OCI-M2 (cell line): ENCODE results near the gene AKAP13.

Source experiments
- DNase-seq: peaks from one replicate; lab custom pipeline; 2025; ENCODE audit not compliant: unreplicated experiment; lab: John Stamatoyannopoulos, UW

Gene AKAP13

GRCh38 chr15:85498471-85498870, 118.1 kb downstream of the AKAP13 start:
- DNase-seq = no peak

DNA sequence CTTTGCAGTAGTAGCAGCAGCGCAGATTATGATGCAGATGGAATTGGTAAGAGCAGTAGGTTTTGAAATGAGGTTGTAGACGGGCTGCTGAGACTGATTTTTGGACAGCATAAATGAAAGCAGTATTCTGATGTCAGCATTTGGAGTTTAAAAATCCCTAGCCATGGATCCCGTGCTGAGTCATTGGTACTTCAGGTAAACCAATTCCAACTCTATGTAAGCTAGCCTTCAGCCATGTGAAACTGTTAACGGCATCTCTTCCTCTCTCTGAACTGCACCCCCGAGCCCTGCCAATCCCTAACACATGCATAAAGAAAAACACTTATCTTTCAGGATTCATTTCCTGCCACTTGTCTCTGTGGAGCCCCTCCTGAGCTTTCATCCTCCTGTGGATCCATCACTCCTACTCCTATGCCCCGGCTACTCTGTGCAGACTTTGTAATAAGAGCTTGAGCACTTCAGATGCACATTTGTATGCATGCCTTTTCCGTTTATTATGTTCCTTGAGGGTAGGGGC, 119.0 kb downstream of the AKAP13 start:
- no peak for DNase-seq

DNA sequence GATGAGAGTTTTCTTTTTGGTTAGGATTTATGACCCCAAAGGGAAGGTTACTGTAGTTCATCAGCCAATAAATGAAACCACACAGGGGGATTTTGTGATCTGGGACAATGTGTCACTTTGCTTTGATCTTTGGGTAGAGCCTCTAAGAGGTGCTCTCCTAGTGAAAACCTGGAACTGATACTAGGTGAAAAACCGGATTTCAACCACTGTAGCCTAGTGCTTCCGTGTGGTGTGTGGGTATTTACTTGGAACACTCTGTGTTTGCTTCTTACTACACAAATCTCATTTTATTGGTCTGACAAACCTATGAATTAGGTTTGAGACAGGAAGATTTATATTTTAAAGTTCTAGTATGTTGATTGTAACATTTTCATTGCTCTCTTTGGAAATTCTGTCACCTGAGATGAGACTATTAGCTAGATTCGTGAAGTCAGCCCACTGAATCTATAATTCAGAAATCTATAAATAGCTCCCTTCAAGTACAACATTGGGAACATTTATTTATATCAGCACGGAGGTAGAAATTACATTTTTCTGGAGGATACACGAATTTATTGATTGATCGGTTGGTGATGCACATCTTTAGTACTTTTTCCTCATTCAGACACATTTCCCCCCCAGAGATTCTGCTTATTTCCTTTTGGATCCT, 119.8 kb downstream of the AKAP13 start:
- DNase-seq = no peak

DNA sequence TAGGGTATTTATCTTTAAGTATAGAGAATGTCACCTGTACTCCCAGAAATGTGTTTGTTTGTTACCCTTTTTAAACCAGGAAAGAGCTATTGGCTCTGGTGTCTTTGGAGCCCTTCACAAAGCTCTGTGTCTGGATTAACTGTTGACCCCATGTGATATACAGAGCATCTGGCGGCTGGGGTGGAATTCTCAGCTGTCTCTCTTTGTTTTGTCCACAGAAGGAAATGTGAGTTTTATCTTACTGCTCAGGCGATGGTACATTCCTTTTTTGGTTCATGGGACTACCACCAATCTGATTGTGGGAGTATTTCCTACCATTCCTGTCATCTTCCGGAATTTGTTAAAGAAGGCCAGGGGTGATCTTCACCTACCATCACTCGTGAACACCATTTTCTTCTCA, 120.3 kb downstream of the AKAP13 start:
- DNase-seq = no peak

DNA sequence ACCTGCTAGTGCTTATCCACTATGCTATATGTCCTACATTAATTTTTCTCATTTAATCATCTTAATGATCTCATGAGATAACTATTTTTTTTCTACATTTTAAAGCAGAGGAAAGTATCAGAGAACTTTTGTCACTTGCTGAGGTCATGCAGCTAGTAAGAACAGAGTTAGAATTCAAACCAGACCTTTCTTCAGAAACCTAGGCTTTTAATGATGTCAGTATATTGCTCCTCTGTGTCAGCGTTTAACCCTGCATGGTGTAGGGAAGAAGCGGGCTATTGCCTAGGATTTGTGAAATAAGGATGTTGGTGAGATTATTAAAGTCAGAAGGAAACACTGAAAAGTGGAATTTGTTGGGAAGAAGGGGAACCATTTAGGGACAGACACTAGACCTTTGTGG, 121.2 kb downstream of the AKAP13 start:
- no peak for DNase-seq

GRCh38 chr15:85503151-85503799, 122.9 kb downstream of the AKAP13 start:
- no peak for DNase-seq

DNA sequence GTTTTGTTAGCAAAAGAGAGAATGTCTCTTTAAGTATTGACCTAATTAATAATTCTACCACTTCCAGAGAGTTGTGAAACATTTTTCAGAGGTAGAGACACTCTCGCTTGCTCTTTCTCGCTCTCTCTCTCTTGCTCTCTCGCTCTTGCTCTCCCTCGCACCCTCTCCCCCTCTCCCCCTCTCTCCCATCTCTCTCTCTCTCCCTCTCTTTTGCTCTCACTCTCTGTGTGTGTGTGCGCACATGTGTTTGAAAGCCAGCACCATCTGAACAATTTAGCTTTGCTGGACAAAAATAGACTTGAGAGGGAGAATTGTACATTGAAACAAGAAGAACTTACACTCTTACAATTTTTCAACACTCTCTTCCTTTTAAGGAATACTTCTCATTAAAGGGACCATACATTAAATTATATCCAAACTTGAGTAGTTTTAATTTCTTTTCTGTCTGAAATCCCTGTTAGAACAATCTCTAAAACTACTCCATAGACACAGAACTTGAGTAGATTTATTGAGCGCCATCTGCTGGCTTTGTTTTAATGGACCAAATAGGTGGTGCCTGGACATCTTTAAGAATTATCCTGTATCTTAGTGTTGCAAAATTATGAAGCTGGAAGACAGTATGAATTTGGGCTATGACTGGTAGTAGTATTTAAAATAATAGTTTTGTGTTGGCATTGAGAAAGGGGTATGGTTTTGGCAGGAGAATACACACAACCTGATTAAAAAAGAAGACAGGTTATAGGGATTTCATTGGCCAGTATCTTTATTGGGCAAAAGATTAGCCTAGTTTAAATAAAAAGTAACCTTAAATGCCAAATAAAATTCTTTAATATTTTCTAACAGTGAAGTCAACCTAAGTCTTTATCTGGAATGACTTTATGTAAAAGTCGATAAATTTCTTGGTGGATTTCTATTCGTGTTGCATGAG, 124.6 kb downstream of the AKAP13 start:
- no peak for DNase-seq

DNA sequence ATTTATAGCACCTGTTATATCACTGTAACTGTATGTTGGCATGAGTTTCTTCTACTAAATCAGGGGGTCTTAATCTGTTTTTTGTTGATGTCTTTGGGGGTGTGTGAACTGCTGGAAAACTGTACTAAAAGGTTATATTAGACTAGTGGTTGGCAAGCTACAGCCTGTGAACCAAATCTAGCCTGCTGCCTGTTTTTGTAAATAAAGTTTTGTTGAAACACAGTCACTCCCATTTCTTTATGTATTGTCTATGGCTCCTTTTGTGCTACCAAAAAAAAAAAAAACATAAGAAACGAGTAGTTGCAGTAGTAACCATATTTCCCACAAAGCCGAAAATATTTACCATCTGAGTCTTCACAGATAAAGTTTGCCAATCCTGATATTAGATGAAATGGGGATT, 126.7 kb downstream of the AKAP13 start:
- DNase-seq = no peak

GRCh38 chr15:85509973-85510372, 129.6 kb downstream of the AKAP13 start:
- no peak for DNase-seq

GRCh38 chr15:85514413-85514812, 134.0 kb downstream of the AKAP13 start:
- no peak for DNase-seq

- no peak for DNase-seq
Measured at GRCh38 chr15:85515212-85515611, 134.8 kb downstream of the AKAP13 start.

DNA sequence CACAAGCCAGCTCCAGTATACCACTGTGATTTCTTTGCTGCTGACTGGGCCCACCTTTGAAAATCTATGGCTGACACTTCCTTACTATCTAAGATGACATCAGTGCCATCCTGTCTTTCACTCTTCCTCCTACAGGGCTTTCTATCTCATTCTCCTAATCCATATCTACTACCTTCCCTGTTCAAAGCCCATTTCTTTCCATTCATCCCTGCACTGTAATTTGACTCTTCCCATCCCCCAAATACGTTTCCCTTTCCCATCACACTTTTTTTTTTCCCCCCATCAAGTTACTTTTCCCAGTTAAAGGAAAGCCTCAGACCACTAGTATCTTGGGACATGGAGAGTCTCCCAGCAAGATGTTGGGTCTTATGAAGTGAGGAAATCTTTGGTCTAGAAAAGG, 136.7 kb downstream of the AKAP13 start:
- DNase-seq = no peak

- DNase-seq = no peak
Measured at GRCh38 chr15:85518979-85519761, 138.8 kb downstream of the AKAP13 start.

GRCh38 chr15:85520650-85521049, 140.2 kb downstream of the AKAP13 start:
- DNase-seq = no peak

- no peak for DNase-seq
Measured at GRCh38 chr15:85523530-85523929, 143.1 kb downstream of the AKAP13 start.

DNA sequence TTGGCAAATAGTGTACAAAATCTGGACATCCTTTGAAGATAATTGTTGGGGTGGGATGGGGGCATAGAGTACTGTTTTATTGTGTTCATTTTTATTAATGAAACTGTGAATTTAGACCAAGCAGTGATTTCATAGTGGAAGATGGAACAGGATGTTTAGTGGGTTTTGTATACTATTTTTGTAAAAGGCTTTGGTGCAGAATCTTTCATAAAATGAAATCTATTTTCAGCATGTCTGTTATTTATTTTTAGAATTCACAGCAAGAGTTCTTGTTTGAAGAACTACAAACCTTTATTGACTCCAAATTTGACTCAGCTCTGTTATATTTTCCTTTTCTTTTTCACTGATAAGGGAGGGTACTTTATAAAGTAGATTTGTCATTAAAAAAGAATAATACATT, 145.4 kb downstream of the AKAP13 start:
- DNase-seq = no peak

GRCh38 chr15:85527895-85528294, 147.5 kb downstream of the AKAP13 start:
- DNase-seq = no peak

DNA sequence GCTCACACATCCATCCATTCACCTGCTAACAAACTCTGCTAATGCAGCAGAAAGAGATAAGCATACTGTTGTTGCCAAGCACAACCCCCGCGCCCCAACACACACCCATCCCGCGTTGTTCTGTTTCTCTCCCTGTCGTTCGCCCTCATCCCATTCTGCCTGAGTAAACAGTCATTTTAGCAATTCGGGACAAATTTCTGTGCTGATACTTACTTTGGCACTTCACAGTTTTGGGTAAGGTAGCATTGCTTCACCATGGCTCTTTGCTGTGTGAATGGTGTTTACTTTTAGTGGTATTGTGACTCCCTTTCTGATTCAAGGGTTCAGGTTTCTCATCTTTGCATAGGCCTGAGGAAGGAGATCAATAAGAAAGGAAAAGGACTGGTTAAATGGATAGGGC, 149.7 kb downstream of the AKAP13 start:
- no peak for DNase-seq

DNA sequence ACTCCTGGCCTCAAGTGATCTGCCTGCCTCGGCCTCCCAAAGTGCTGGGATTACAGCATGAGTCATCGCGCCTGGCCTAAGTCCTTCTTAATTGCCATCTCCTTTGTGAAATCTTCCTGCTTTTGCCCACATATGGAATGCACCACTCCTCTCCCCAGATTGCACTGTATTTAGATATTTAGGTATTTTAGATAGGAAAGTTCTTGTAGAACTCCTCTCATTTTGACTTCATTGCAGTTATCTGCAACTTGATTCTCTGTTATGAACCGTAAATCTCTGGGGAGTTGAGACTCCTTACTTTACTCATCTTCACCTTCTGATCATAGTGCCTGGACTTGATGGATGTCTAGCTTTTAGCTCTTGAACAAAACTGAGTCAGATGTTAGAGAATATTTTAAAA, 150.7 kb downstream of the AKAP13 start:
- DNase-seq = no peak

DNA sequence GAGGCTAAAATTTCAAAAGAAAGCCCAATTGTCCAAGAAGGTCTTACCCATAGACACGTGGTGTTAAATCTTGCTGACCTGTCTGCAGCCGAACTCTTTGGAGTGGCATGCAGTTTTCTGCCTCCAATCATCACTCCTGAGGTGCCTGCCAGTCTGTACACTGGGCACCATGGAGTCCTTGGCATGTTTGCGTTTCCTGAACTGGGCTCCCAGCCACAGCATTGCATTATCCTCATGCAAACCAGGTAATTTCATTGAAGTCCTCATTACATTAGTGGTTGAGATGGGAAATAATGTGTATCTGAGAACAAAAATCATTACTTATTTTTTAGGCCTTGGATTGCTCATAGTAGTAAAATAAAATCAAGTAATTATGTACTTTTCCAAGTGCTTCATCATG, 152.3 kb downstream of the AKAP13 start:
- no peak for DNase-seq

GRCh38 chr15:85534031-85534430, 153.6 kb downstream of the AKAP13 start:
- no peak for DNase-seq
